SU-DHL-6 (cell line): ENCODE measurements around the gene WDR62.
"Not testable (repeated sequence)": the region's sequence is repeated elsewhere in the genome, so short reads cannot be mapped to it uniquely, and the experiment has no call there.

Source experiments
- H2AFZ ChIP-seq: fragments of 200-600 bp; sonication (generic); 2 replicates; pipeline ENCODE4 v1.6.1; 2014; ENCODE audit warnings: low read depth, mild to moderate bottlenecking, moderate library complexity, mixed read lengths, antibody characterized with exemption, low read length; ENCODE audit not compliant: severe bottlenecking
- H3F3A ChIP-seq: fragments of 200-600 bp; shearing (Covaris generic); 2 replicates; pipeline ENCODE4 v1.6.0; 2016; ENCODE audit warnings: antibody characterized with exemption, mild to moderate bottlenecking; ENCODE audit not compliant: insufficient read depth
- H3K27ac ChIP-seq: fragments of 200-600 bp; sonication (generic); 2 replicates; pipeline ENCODE4 v1.5.1; 2016; ENCODE audit warnings: low read depth, mild to moderate bottlenecking, low read length, moderate library complexity, mixed read lengths
- H3K27me3 ChIP-seq: fragments of 200-600 bp; sonication (generic), shearing (Covaris generic); 2 replicates; pipeline ENCODE4 v1.6.0; 2014; ENCODE audit warnings: mild to moderate bottlenecking, low read length
- H3K36me3 ChIP-seq: fragments of 200-600 bp; sonication (generic); 2 replicates; pipeline ENCODE4 v1.6.1; 2014; ENCODE audit warnings: mild to moderate bottlenecking, low read length, mixed read lengths
- H3K4me2 ChIP-seq: fragments of 300-600, 200-600 bp; shearing (Covaris generic), sonication (generic); 2 replicates; pipeline ENCODE4 v1.6.0; 2014; ENCODE audit warnings: low read length, low read depth, mild to moderate bottlenecking; ENCODE audit not compliant: poor library complexity, severe bottlenecking
- H3K4me3 ChIP-seq: fragments of 200-600 bp; sonication (generic); 2 replicates; pipeline ENCODE4 v1.5.1; 2014; ENCODE audit warnings: antibody characterized with exemption, low read length, mild to moderate bottlenecking, mixed read lengths; ENCODE audit not compliant: insufficient read depth, poor library complexity, severe bottlenecking
- H3K79me2 ChIP-seq: fragments of 200-600 bp; sonication (generic); 2 replicates; pipeline ENCODE4 v1.6.1; 2014; ENCODE audit warnings: mild to moderate bottlenecking, low read length, moderate library complexity; ENCODE audit not compliant: insufficient read depth
- H3K9ac ChIP-seq: fragments of 200-600 bp; sonication (generic); 2 replicates; pipeline ENCODE4 v1.7.0; 2014; ENCODE audit warnings: mild to moderate bottlenecking, low read length
- H3K9me2 ChIP-seq: fragments of 200-600 bp; sonication (generic); replicated peaks from 2 replicates; pipeline ENCODE4 v1.6.1; 2014; ENCODE audit warnings: low read length; ENCODE audit not compliant: insufficient read depth
- H3K9me3 ChIP-seq: fragments of 200-600 bp; sonication (generic); 2 replicates; pipeline ENCODE4 v1.6.1; 2014; ENCODE audit warnings: low read length, mixed read lengths; ENCODE audit not compliant: insufficient read depth
- H4K20me1 ChIP-seq: fragments of 200-600 bp; sonication (generic); 2 replicates; pipeline ENCODE4 v1.6.1; 2014; ENCODE audit warnings: low read depth, mild to moderate bottlenecking, antibody characterized with exemption, low read length, moderate library complexity, mixed read lengths
- CTCF ChIP-seq: fragments of 200-600 bp; sonication (generic); IDR thresholded peaks from one replicate; pipeline ENCODE4 v1.5.1; 2017; ENCODE audit warnings: antibody characterized with exemption, mild to moderate bottlenecking, low read length, moderate library complexity; ENCODE audit not compliant: insufficient read depth, poor library complexity, severe bottlenecking
- EZH2phosphoT487 ChIP-seq: fragments of 200-600 bp; sonication (generic), shearing (Covaris generic); conservative IDR thresholded peaks from 2 replicates; pipeline ENCODE4 v1.6.1; 2018; ENCODE audit warnings: mild to moderate bottlenecking, antibody characterized with exemption, low read length, moderate library complexity, mixed read lengths

The WDR62 gene

GRCh38 chr19:36031308-36031707 lies 23.4 kb upstream of the WDR62 start:
- no peaks in the 10 kb centered on the region for H3K27me3 ChIP-seq
- H4K20me1 ChIP-seq = no peaks in the 10 kb centered on the region
- no peaks in the 10 kb centered on the region for H3K9me3 ChIP-seq
- TF ChIP-seq CTCF = no peak
- TF ChIP-seq EZH2phosphoT487 = no peak
- no peaks in the 10 kb centered on the region for H3K36me3 ChIP-seq
- no peak overlapping the region for H3K4me2 ChIP-seq
- no peak overlapping the region for H2AFZ ChIP-seq
- H3K9me2 ChIP-seq = no peaks in the 10 kb centered on the region
- no peak overlapping the region for H3K9ac ChIP-seq
- no peak overlapping the region for H3K27ac ChIP-seq
- no peak overlapping the region for H3K4me3 ChIP-seq
- no peaks in the 10 kb centered on the region for H3K79me2 ChIP-seq
- no peaks in the 10 kb centered on the region for H3F3A ChIP-seq

GRCh38 chr19:36032251-36033104 lies 22.2 kb upstream of the WDR62 start, which contains the start of gene CLIP3:
Gene CLIP3, minus strand, starts transcription at chr19:36032873. Its CDS starts 516 bp downstream, at chr19:36032357.
- Histone ChIP-seq H3K9ac (no peak within 1 kb of the TSS), H3K27me3 (no peaks in the 10 kb centered on the region), H3K9me3 (no peaks in the 10 kb centered on the region), H3K9me2 (no peaks in the 10 kb centered on the region), H3K79me2 (no peaks in the 10 kb centered on the region), H4K20me1 (no peaks in the 10 kb centered on the region), H2AFZ (no peak within 1 kb of the TSS), H3K27ac (no peak within 1 kb of the TSS), H3K4me2 (no peak within 1 kb of the TSS), H3K36me3 (no peaks in the 10 kb centered on the region), H3K4me3 (no peak within 1 kb of the TSS), H3F3A (no peaks in the 10 kb centered on the region)
- no peak for TF ChIP-seq CTCF

GRCh38 chr19:36040495-36040894 lies 14.2 kb upstream of the WDR62 start:
- H3K9me3 ChIP-seq = no peaks in the 10 kb centered on the region
- no peaks in the 10 kb centered on the region for H3K79me2 ChIP-seq
- H3K27me3 ChIP-seq = no peaks in the 10 kb centered on the region
- no peaks in the 10 kb centered on the region for H4K20me1 ChIP-seq
- H3K4me2 ChIP-seq = no peak overlapping the region
- no peak overlapping the region for H3K4me3 ChIP-seq
- H3K9me2 ChIP-seq = no peaks in the 10 kb centered on the region
- no peak overlapping the region for H2AFZ ChIP-seq
- H3K36me3 ChIP-seq = no peaks in the 10 kb centered on the region
- H3K27ac ChIP-seq = no peak overlapping the region
- no peak overlapping the region for H3K9ac ChIP-seq
- no peak for TF ChIP-seq CTCF
- no peak for TF ChIP-seq EZH2phosphoT487
- no peaks in the 10 kb centered on the region for H3F3A ChIP-seq

GRCh38 chr19:36041092-36041491 lies 13.6 kb upstream of the WDR62 start:
- not testable (repeated sequence) for H3F3A ChIP-seq, H3K36me3 ChIP-seq, H3K79me2 ChIP-seq, H3K27ac ChIP-seq, H4K20me1 ChIP-seq, H3K9me3 ChIP-seq, H3K9me2 ChIP-seq, H3K4me3 ChIP-seq, H3K4me2 ChIP-seq, H3K27me3 ChIP-seq, H3K9ac ChIP-seq, H2AFZ ChIP-seq
